Measurements from ENCODE around the gene NAV3.

DNA sequence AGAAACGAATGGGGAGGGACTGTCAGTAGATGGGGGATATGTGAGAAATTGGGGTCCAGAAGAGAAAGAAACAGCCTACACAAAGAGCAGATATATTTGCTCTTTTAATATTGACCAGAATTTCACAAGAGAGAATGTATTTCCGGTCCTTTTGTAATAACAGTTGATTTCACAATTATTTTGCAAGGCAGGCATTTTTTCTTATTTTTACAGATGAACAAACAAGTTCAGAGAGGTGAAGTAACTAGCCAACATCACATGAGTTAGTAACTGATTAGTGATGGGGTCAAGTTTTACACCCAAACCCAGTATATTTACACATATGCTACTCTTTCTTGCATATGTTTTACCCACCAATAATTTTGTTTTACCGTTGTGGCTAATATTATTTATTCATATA, 188.2 kb downstream of the NAV3 start:
- TF ChIP-seq, protein P1, sequence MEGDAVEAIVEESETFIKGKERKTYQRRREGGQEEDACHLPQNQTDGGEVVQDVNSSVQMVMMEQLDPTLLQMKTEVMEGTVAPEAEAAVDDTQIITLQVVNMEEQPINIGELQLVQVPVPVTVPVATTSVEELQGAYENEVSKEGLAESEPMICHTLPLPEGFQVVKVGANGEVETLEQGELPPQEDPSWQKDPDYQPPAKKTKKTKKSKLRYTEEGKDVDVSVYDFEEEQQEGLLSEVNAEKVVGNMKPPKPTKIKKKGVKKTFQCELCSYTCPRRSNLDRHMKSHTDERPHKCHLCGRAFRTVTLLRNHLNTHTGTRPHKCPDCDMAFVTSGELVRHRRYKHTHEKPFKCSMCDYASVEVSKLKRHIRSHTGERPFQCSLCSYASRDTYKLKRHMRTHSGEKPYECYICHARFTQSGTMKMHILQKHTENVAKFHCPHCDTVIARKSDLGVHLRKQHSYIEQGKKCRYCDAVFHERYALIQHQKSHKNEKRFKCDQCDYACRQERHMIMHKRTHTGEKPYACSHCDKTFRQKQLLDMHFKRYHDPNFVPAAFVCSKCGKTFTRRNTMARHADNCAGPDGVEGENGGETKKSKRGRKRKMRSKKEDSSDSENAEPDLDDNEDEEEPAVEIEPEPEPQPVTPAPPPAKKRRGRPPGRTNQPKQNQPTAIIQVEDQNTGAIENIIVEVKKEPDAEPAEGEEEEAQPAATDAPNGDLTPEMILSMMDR (conservative IDR thresholded peaks at IDR 0.05; ENCODE audit: low read depth, low read length), result no peak
- no peak for TF ChIP-seq EZH2 (IDR thresholded peaks at IDR 0.05; ENCODE audit: borderline replicate concordance, low read depth, low read length, poor library complexity, severe bottlenecking)

All from A673 (cell line).